Naive thymus-derived CD4-positive, alpha-beta T cell (primary cell): Measurements from ENCODE around the gene NMD3. TPM values are rescaled to one million over a fixed set of nuclear protein-coding genes. Genes with fewer than 3 reads are reported as not detected.

Source experiments
- ATAC-seq: fragments of 150-1000 bp; cut with Tn5 transposase; 2 replicates; pipeline ENCODE4 v1.10.0; 2021; ENCODE audit warnings: mild to moderate bottlenecking, moderate library complexity
- CTCF ChIA-PET: fragments of 350-600 bp; sonication (Branson Sonifier 250); formaldehyde crosslinking; loops from one replicate; lab custom pipeline; 2021; ENCODE audit warnings: antibody characterized with exemption; lab: Charles Lee
- POLR2A ChIA-PET: fragments of 350-600 bp; sonication (Branson Sonifier 250); formaldehyde crosslinking; loops from one replicate; lab custom pipeline; 2021; ENCODE audit warnings: antibody characterized with exemption, inconsistent platforms; lab: Charles Lee
- DNase-seq, 9 donors: peaks; one replicate each; pipeline versions ENCODE4 v3.0.0 to v3.0.0-alpha.2; 2020 to 2022; ENCODE audit warnings: mixed read lengths in 1 of 9
- H3K27ac ChIP-seq: one replicate; pipeline ENCODE4 v1.7.0; 2013; ENCODE audit warnings: mild to moderate bottlenecking, low read depth, low read length, moderate library complexity
- H3K27me3 ChIP-seq, 2 donors: one replicate each; pipeline ENCODE4 v1.7.0; 2013; ENCODE audit warnings: low read length in 2 of 2, mild to moderate bottlenecking in 2 of 2, moderate library complexity in 2 of 2; ENCODE audit not compliant: control insufficient read depth in 2 of 2, insufficient read depth in 2 of 2
- H3K36me3 ChIP-seq, 3 experiments: 1 replicate in 2 of 3; 2 replicates in 1 of 3; pipeline ENCODE4 v1.7.0; 2013; ENCODE audit warnings: low read length in 3 of 3, mild to moderate bottlenecking in 3 of 3, moderate library complexity in 1 of 3; ENCODE audit not compliant: insufficient read depth in 3 of 3, control insufficient read depth in 2 of 3
- H3K4me1 ChIP-seq, 2 donors: one replicate each; pipeline ENCODE4 v1.7.0; 2013; ENCODE audit warnings: low read length in 2 of 2, mild to moderate bottlenecking in 2 of 2, moderate library complexity in 1 of 2; ENCODE audit not compliant: control insufficient read depth in 2 of 2, insufficient read depth in 2 of 2
- H3K4me3 ChIP-seq: 2 replicates; pipeline ENCODE4 v1.7.0; 2013; ENCODE audit warnings: mild to moderate bottlenecking, low read length
- H3K9me3 ChIP-seq, 3 experiments: 1 replicate in 2 of 3; 2 replicates in 1 of 3; pipeline ENCODE4 v1.7.0; 2013; ENCODE audit warnings: low read length in 3 of 3; ENCODE audit not compliant: control insufficient read depth in 2 of 3
- H3K27ac Mint-ChIP-seq, 9 donors: one replicate each; pipeline ENCODE4 v1.8.0; 2020 to 2022; ENCODE audit warnings: mixed read lengths in 9 of 9, mild to moderate bottlenecking in 8 of 9, moderate library complexity in 5 of 9, inconsistent platforms in 2 of 9
- H3K27me3 Mint-ChIP-seq, 5 donors: one replicate each; pipeline ENCODE4 v1.8.0; 2021 to 2022; ENCODE audit warnings: mixed read lengths in 5 of 5, mild to moderate bottlenecking in 1 of 5
- H3K36me3 Mint-ChIP-seq, 5 donors: one replicate each; pipeline ENCODE4 v1.8.0; 2020 to 2022; ENCODE audit warnings: mixed read lengths in 5 of 5, mild to moderate bottlenecking in 3 of 5, inconsistent platforms in 1 of 5
- H3K4me1 Mint-ChIP-seq, 7 donors: one replicate each; pipeline ENCODE4 v1.8.0; 2020 to 2022; ENCODE audit warnings: mixed read lengths in 7 of 7, mild to moderate bottlenecking in 3 of 7, inconsistent platforms in 1 of 7
- H3K4me3 Mint-ChIP-seq, 10 donors: one replicate each; pipeline ENCODE4 v1.8.0; 2020 to 2022; ENCODE audit warnings: mild to moderate bottlenecking in 10 of 10, mixed read lengths in 10 of 10, moderate library complexity in 6 of 10, inconsistent platforms in 2 of 10
- H3K9me3 Mint-ChIP-seq, 11 donors: one replicate each; pipeline ENCODE4 v1.8.0; 2020 to 2022; ENCODE audit warnings: mixed read lengths in 11 of 11, mild to moderate bottlenecking in 4 of 11, inconsistent platforms in 1 of 11, moderate library complexity in 1 of 11
- intact Hi-C, 2 donors: fragments of 100-400 bp; cut with micrococcal nuclease; formaldehyde crosslinking; loops; one replicate each; pipeline ENCODE4 v1.15.1; 2023
- polyA plus RNA-seq, 2 donors: library from polyadenylated mRNA; unstranded; fragments of 300-500 nt; fragmentation: Illumina TruSeq; gene quantifications; one replicate each; pipeline ENCODE4 v1.2.3, GENCODE V29; 2021
- total RNA-seq, 6 experiments: library from RNA in 5 of 6; stranded (reverse) in 5 of 6; gene quantifications; 1 replicate in 5 of 6; 2 replicates in 1 of 6; pipeline ENCODE4 v1.2.3 and lab custom pipeline; 2021 to 2026

NMD3 gene
- total and polyA plus RNA-seq, 7 experiments from 2014 or later: 37.3 to 52.6 (median 40.7) TPM

DNA sequence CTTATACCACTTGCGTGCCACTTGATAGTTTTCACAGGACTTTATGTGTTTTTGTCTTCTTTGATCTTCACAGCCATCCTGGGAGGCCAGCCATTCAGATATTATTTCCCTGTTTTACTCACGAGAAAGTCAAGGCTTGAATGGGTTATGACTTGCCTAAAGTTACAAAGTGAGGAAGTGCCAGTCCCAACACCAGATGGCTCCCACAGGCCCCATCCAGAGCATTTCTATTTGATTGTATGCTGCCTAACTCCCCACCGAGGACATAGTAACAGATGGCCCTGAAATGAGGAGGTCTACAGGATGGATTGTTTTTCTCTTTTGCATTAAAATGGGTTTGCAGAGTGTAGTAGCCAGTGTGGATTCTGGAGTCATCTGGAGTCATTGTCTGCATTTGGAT lies 75.7 kb downstream of the NMD3 start:
- no peak for DNase-seq
- no peak overlapping the region for H3K27ac Mint-ChIP-seq
- peaks cover 0 to 26% (median 0%) of the 10 kb centered on the region in 5 donors for H3K27me3 Mint-ChIP-seq
- POLR2A ChIA-PET: no interaction called here
- Histone ChIP-seq H3K27ac (no peak overlapping the region), H3K27me3 (no peaks in the 10 kb centered on the region), H3K4me1 (no peaks in the 10 kb centered on the region), H3K9me3 (peaks cover 0 to 27% (median 11%) of the 10 kb centered on the region in 3 experiments), H3K4me3 (no peak overlapping the region), H3K36me3 (no peaks in the 10 kb centered on the region)
- intact Hi-C loops: no loop called here
- peaks cover 4 to 40% (median 22%) of the 10 kb centered on the region in 11 donors for H3K9me3 Mint-ChIP-seq
- CTCF ChIA-PET: no interaction called here
- H3K4me1 Mint-ChIP-seq: no peaks in the 10 kb centered on the region
- no peak for ATAC-seq
- H3K4me3 Mint-ChIP-seq: no peak overlapping the region
- H3K36me3 Mint-ChIP-seq: peaks cover 5 to 20% (median 13%) of the 10 kb centered on the region in 5 donors

Other genes with a start within 250 kb of the NMD3 start
- 1 to 10 TPM in 4 of 5 experiments, under 1 TPM in 1; 0.42 to 8.1 (median 1.3) TPM for gene B3GALNT1, start 116.0 kb upstream of the NMD3 start, total RNA-seq
- 1 to 10 TPM in 1 of 2 donors, under 1 TPM in 1; 0.90 to 1.1 TPM for gene B3GALNT1, start 116.0 kb upstream of the NMD3 start, polyA plus RNA-seq
- gene SPTSSB, start 150.2 kb downstream of the NMD3 start, total RNA-seq: 1 to 10 TPM in 1 of 5 experiments, under 1 TPM in 1, not detected in 3; 0.34 to 1.6 TPM
- gene SPTSSB, start 150.2 kb downstream of the NMD3 start, polyA plus RNA-seq: not detected